Body of pancreas (tissue), 4 donors: ENCODE results near the gene CELSR3. TPM values are rescaled to one million over a fixed set of nuclear protein-coding genes. Genes with fewer than 3 reads are reported as not detected.

Experiments
- ATAC-seq: fragments of 150-250 bp; one replicate; pipeline ENCODE4 v1.9.1; 2016
- DNase-seq, 4 donors: peaks; one replicate each; pipeline ENCODE4 v3.0.0-alpha.2; 2019
- H3K27ac ChIP-seq, 4 donors: fragments of 200-600 bp; sonication (generic); 1 replicate in 3 of 4; 2 replicates in 1 of 4; pipeline versions ENCODE4 v1.5.1 to v1.6.1; 2016 to 2019; ENCODE audit warnings: mild to moderate bottlenecking in 1 of 4, mixed read lengths in 1 of 4, moderate library complexity in 1 of 4
- H3K27me3 ChIP-seq, 2 donors: fragments of 200-600 bp; sonication (generic); one replicate each; pipeline ENCODE4 v1.6.0; 2016; ENCODE audit warnings: mild to moderate bottlenecking in 1 of 2
- H3K36me3 ChIP-seq, 2 donors: fragments of 200-600 bp; sonication (generic); replicated peaks in 1 of 2; 2 replicates each; pipeline ENCODE4 v1.5.1; 2016; ENCODE audit warnings: low read depth in 2 of 2; ENCODE audit not compliant: insufficient read depth in 1 of 2
- H3K4me1 ChIP-seq: fragments of 200-600 bp; sonication (generic); one replicate; pipeline ENCODE4 v1.6.0; 2016
- H3K4me3 ChIP-seq, 2 donors: fragments of 200-600 bp; sonication (generic); 1 replicate in 1 of 2; 2 replicates in 1 of 2; pipeline ENCODE4 v1.5.1; 2016 to 2019
- H3K9me3 ChIP-seq, 3 donors: fragments of 200-600 bp; sonication (generic); 1 replicate in 2 of 3; 2 replicates in 1 of 3; pipeline ENCODE4 v1.5.1; 2016
- POLR2A ChIP-seq, 3 donors: fragments of 450-650 bp; IDR thresholded peaks; one replicate each; pipeline ENCODE4 v1.6.1; 2016; ENCODE audit warnings: antibody characterized with exemption in 3 of 3, mild to moderate bottlenecking in 2 of 3
- WGBS, 2 donors: methylation state at CpG; one replicate each; pipeline ENCODE4 v1.1.5; 2017; 5-methylcytosine and 5-hydroxymethylcytosine counted together
- intact Hi-C: fragments of 100-400 bp; cut with DNase I; formaldehyde crosslinking; loops from one replicate; pipeline ENCODE4 v1.15.1; 2023
- total RNA-seq, 2 donors: library from RNA; depleted of rRNA; stranded (reverse); fragments of >200 nt; gene quantifications; one replicate each; pipeline ENCODE4 v1.1.0, GENCODE V29; 2016
- TF ChIP-seq, protein P1 (sequence below), 7 experiments: fragments of 450-650 bp in 4 of 7; fragments of 200-600 bp in 3 of 7; sonication (generic) in 3 of 7; IDR thresholded peaks; one replicate each; pipeline ENCODE4 v1.5.1; 2016 to 2019; ENCODE audit warnings: antibody characterized with exemption in 7 of 7

Gene CELSR3
- total RNA-seq, 2 donors from 2014 or later, result 0.66 to 2.6 TPM

DNA sequence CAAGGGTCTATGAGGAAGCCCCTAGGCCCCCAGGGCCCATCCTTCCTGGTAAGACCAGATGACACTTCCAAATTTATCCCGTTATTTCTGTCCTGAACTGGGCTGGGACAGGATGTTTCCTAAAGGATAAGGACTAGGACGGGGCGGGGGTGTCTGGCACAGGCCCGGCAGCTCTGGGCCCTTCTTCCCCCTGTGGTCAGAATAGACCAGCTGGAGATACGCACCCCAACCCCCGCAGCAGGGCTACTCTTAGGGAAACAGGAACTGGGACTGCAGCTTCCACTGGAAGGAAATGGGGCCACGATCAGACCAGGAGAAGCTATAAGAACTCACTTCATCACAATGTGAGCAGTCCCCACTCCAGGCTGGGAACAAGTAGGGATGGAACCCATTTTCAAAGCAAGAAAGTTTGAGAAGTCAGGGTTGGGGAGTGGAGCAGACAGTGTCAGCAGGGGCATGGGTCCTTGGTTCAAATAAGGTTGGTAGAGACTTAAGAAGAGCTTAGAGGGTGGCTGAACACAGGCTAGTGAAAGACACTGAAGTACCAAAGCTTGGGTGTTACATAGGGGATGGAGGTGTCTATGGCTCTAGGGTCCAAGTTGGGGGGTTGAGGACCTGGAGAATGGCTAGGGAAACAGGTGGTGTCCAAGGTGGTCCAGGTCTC is 21.9 kb upstream of the CELSR3 start:
- ATAC-seq, result no peak
- DNase-seq, result peak in 2 of 4 donors; percentile 30 to 49
- no peaks in the 10 kb centered on the region for H3K9me3 ChIP-seq
- H3K4me1 ChIP-seq, result peaks cover 21% of the 10 kb centered on the region
- H3K27ac ChIP-seq, result peak overlapping the region in 1 of 4 donors; percentile 14
- peaks cover 0 to 18% of the 10 kb centered on the region in 2 donors for H3K36me3 ChIP-seq
- no peak for TF ChIP-seq POLR2A (IDR thresholded peaks at IDR 0.05)
- intact Hi-C loops, result no loop called here
- WGBS, 2 donors, result 38 to 63% methylated on average over 6 to 7 of the region's 7 CpGs
- H3K27me3 ChIP-seq, result no peaks in the 10 kb centered on the region
- no peak overlapping the region for H3K4me3 ChIP-seq

DNA sequence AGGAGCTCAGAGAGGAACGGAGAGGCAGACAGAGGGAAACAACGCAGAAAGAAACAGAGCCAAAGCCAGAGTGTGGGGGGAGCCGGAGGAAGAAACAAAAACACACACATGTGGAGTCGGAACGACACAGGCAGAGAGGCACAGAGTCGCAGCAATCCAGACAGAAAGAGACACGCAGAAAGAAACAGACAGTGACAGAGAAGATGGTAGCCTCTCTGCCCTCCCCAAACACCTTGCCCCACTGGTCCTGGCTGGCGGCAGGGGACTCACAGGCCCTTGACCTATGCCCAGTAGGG is 21.3 kb upstream of the CELSR3 start:
- intact Hi-C loops, result no loop called here
- WGBS, 2 donors, result 66 to 74% methylated on average over 8 of the region's 8 CpGs
- Histone ChIP-seq H3K4me3 (no peak overlapping the region), H3K9me3 (no peaks in the 10 kb centered on the region), H3K4me1 (peaks cover 21% of the 10 kb centered on the region), H3K27me3 (no peaks in the 10 kb centered on the region), H3K36me3 (peaks cover 0 to 13% of the 10 kb centered on the region in 2 donors), H3K27ac (no peak overlapping the region)
- TF ChIP-seq, protein P1, sequence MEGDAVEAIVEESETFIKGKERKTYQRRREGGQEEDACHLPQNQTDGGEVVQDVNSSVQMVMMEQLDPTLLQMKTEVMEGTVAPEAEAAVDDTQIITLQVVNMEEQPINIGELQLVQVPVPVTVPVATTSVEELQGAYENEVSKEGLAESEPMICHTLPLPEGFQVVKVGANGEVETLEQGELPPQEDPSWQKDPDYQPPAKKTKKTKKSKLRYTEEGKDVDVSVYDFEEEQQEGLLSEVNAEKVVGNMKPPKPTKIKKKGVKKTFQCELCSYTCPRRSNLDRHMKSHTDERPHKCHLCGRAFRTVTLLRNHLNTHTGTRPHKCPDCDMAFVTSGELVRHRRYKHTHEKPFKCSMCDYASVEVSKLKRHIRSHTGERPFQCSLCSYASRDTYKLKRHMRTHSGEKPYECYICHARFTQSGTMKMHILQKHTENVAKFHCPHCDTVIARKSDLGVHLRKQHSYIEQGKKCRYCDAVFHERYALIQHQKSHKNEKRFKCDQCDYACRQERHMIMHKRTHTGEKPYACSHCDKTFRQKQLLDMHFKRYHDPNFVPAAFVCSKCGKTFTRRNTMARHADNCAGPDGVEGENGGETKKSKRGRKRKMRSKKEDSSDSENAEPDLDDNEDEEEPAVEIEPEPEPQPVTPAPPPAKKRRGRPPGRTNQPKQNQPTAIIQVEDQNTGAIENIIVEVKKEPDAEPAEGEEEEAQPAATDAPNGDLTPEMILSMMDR (IDR thresholded peaks at IDR 0.05), result no peak
- TF ChIP-seq POLR2A (IDR thresholded peaks at IDR 0.05), result no peak
- ATAC-seq (no peak), DNase-seq (no peak)

DNA sequence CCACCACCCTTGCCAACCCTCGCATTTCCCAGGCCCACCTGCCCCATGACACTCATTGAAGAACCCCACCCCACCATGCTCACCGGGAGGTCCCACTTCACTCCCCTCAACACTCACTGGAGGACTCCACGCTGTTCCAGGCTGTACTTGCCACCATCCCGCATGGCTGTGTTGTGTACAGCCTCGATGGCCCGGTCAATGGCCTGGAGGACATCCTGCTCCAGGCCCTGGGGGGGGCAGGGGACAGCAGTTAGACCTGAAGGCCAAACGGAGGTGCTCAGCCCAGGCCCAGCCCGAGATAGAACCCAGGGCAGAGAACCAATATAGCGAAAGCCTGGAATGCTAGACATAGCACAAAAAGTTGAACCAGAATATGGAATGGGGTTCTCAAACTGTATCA is 20.1 kb upstream of the CELSR3 start:
- no peaks in the 10 kb centered on the region for H3K9me3 ChIP-seq
- ATAC-seq (no peak), DNase-seq (no peak)
- 80 to 89% methylated on average over 9 of the region's 9 CpGs for WGBS, 2 donors
- H3K27me3 ChIP-seq, result no peaks in the 10 kb centered on the region
- no peak overlapping the region for H3K4me3 ChIP-seq
- intact Hi-C loops, result no loop called here
- TF ChIP-seq, protein P1 (IDR thresholded peaks at IDR 0.05), result no peak
- no peak for TF ChIP-seq POLR2A (IDR thresholded peaks at IDR 0.05)
- H3K27ac ChIP-seq, result no peak overlapping the region
- peaks cover 0 to 5% of the 10 kb centered on the region in 2 donors for H3K36me3 ChIP-seq
- H3K4me1 ChIP-seq, result peaks cover 21% of the 10 kb centered on the region

GRCh38 chr3:48681974-48682610 is 19.4 kb upstream of the CELSR3 start:
- WGBS, 2 donors, result 94 to 100% methylated on average over 14 of the region's 17 CpGs
- TF ChIP-seq POLR2A (IDR thresholded peaks at IDR 0.05), result no peak
- TF ChIP-seq, protein P1 (IDR thresholded peaks at IDR 0.05), result no peak
- Histone ChIP-seq H3K9me3 (no peaks in the 10 kb centered on the region), H3K27ac (no peak overlapping the region), H3K36me3 (peaks cover 0 to 2% of the 10 kb centered on the region in 2 donors), H3K4me1 (peaks cover 21% of the 10 kb centered on the region), H3K4me3 (no peak overlapping the region), H3K27me3 (no peaks in the 10 kb centered on the region)
- DNase-seq, result no peak
- ATAC-seq, result no peak
- intact Hi-C loops, result no loop called here

DNA sequence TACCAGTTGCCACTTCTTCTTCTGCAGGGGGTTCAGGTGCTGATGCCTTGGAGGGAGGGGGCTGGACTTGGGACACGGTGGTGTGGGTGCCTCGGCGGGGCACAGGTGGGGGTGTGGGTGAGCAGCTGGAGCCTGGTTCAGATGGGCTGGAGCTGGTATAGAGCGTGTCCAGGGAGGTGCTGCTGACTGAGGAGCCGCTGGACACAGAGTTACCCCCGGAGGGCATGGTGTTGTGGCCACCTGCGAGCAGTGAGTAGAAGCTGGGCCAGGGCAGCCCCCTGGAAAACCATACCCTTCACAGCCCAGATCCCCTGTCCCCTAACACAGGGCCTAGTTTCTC is 18.8 kb upstream of the CELSR3 start:
- H3K36me3 ChIP-seq, result peaks cover 0 to 2% of the 10 kb centered on the region in 2 donors
- H3K9me3 ChIP-seq, result no peaks in the 10 kb centered on the region
- H3K27me3 ChIP-seq, result no peaks in the 10 kb centered on the region
- intact Hi-C loops, result no loop called here
- ATAC-seq (no peak), DNase-seq (no peak)
- H3K4me3 ChIP-seq, result no peak overlapping the region
- H3K27ac ChIP-seq, result no peak overlapping the region
- WGBS, 2 donors, result 80 to 90% methylated on average over 2 to 7 of the region's 7 CpGs
- TF ChIP-seq POLR2A (IDR thresholded peaks at IDR 0.05), result no peak
- TF ChIP-seq, protein P1 (IDR thresholded peaks at IDR 0.05), result no peak
- H3K4me1 ChIP-seq, result peaks cover 21% of the 10 kb centered on the region
